ENCODE data around the gene CRYAB. TPM values are rescaled to one million over a fixed set of nuclear protein-coding genes. Genes with fewer than 3 reads are reported as not detected.

The CRYAB gene
- total RNA-seq, 1 experiment from 2014 or later = not detected

- no peaks in the 10 kb centered on the region for H3K36me3 ChIP-seq (ENCODE audit: low read depth, low read length)
- H3K27me3 ChIP-seq (ENCODE audit: low read length) = no peaks in the 10 kb centered on the region
- no peaks in the 10 kb centered on the region for H3K9me2 ChIP-seq (replicated peaks; ENCODE audit: low read length)
- peak overlapping the region; percentile 83 for H3K4me3 ChIP-seq (ENCODE audit: low read length)
- peak overlapping the region; percentile 94 for H3K4me2 ChIP-seq (ENCODE audit: low read length)
- H3K4me1 ChIP-seq (ENCODE audit: insufficient read depth, low read length) = peaks cover 30% of the 10 kb centered on the region
- ChIA-PET CTCF (interaction anchor here (0.6 to 2.2 kb wide), 3 partner anchors 11 to 313 kb away, joined by 3 to 7 read pairs (median 3); no protein-coding TSS in a partner anchor), POLR2A (ENCODE audit: unreplicated experiment) (interaction anchor here (0.5 kb wide), 1 partner anchor 66 kb away, joined by 6 read pairs; no protein-coding TSS in a partner anchor)
- H2AFZ ChIP-seq (ENCODE audit: low read length) = peak overlapping the region; percentile 91
- H3K9me3 ChIP-seq (ENCODE audit: low read length) = no peaks in the 10 kb centered on the region
- ATAC-seq (peak; percentile 8), DNase-seq (no peak)
- no peaks in the 10 kb centered on the region for H4K20me1 ChIP-seq (ENCODE audit: low read length)
- 0 out of 2 replicates have a peak, but pooled peaks cover 4% of the 10 kb centered on the region for H3K79me2 ChIP-seq (ENCODE audit: low read length)
- TF ChIP-seq EZH2phosphoT487 (IDR thresholded peaks at IDR 0.05; ENCODE audit: borderline replicate concordance, low read length) (no peak), EZH2 (IDR thresholded peaks at IDR 0.05; ENCODE audit: low read length, unreplicated experiment) (no peak)
- TF ChIP-seq, protein P1, sequence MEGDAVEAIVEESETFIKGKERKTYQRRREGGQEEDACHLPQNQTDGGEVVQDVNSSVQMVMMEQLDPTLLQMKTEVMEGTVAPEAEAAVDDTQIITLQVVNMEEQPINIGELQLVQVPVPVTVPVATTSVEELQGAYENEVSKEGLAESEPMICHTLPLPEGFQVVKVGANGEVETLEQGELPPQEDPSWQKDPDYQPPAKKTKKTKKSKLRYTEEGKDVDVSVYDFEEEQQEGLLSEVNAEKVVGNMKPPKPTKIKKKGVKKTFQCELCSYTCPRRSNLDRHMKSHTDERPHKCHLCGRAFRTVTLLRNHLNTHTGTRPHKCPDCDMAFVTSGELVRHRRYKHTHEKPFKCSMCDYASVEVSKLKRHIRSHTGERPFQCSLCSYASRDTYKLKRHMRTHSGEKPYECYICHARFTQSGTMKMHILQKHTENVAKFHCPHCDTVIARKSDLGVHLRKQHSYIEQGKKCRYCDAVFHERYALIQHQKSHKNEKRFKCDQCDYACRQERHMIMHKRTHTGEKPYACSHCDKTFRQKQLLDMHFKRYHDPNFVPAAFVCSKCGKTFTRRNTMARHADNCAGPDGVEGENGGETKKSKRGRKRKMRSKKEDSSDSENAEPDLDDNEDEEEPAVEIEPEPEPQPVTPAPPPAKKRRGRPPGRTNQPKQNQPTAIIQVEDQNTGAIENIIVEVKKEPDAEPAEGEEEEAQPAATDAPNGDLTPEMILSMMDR (conservative IDR thresholded peaks at IDR 0.05; ENCODE audit: low read depth, low read length) = no peak
- peak overlapping the region; percentile 72; the same call in 1 of the 2 replicates for H3K9ac ChIP-seq (ENCODE audit: low read length)
- BruUV-seq (replicated peaks) = no TSS peak
- intact Hi-C loops (cut with micrococcal nuclease) = no loop called here
- no peak overlapping the region for H3K27ac ChIP-seq (ENCODE audit: low read length)
- no peaks in the 10 kb centered on the region for H3F3A ChIP-seq (ENCODE audit: low read length, unreplicated experiment)
Measured at GRCh38 chr11:111937844-111938243, 26.3 kb upstream of the CRYAB start.

DNA sequence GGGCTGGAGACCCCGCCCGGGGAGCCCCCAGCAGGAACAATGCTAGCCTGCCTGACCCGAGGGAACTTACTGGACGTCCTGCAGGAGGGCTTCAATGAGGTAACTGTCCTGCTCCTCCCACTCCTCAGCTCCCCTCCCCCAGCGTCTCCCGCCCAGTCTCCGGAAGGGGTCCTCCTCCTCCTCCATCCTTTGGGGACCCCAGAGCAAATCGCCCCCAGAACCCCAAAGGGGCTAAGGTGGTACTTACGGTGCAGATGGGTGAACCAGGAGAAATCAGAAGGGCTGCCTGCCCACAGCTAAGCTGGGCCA lies 25.8 kb upstream of the CRYAB start:
- no peak overlapping the region for H3K27ac ChIP-seq (ENCODE audit: low read length)
- no peaks in the 10 kb centered on the region for H3K36me3 ChIP-seq (ENCODE audit: low read depth, low read length)
- H3F3A ChIP-seq (ENCODE audit: low read length, unreplicated experiment) = no peaks in the 10 kb centered on the region
- intact Hi-C loops (cut with micrococcal nuclease) = no loop called here
- BruUV-seq (replicated peaks) = no TSS peak
- peak overlapping the region; percentile 91 for H2AFZ ChIP-seq (ENCODE audit: low read length)
- H4K20me1 ChIP-seq (ENCODE audit: low read length) = no peaks in the 10 kb centered on the region
- ChIA-PET CTCF (interaction anchor here (0.6 to 2.2 kb wide), 3 partner anchors 11 to 313 kb away, joined by 3 to 7 read pairs (median 3); no protein-coding TSS in a partner anchor), POLR2A (ENCODE audit: unreplicated experiment) (interaction anchor here (0.5 kb wide), 1 partner anchor 65 kb away, joined by 6 read pairs; no protein-coding TSS in a partner anchor)
- H3K27me3 ChIP-seq (ENCODE audit: low read length) = no peaks in the 10 kb centered on the region
- peak overlapping the region; percentile 72 for H3K9ac ChIP-seq (ENCODE audit: low read length)
- H3K4me1 ChIP-seq (ENCODE audit: insufficient read depth, low read length) = peaks cover 30% of the 10 kb centered on the region
- H3K79me2 ChIP-seq (ENCODE audit: low read length) = 0 out of 2 replicates have a peak, but pooled peaks cover 4% of the 10 kb centered on the region
- ATAC-seq = peak; percentile 33
- H3K9me2 ChIP-seq (replicated peaks; ENCODE audit: low read length) = no peaks in the 10 kb centered on the region
- peak overlapping the region; percentile 94 for H3K4me2 ChIP-seq (ENCODE audit: low read length)
- H3K4me3 ChIP-seq (ENCODE audit: low read length) = peak overlapping the region; percentile 83
- DNase-seq = no peak
- TF ChIP-seq EZH2 (IDR thresholded peaks at IDR 0.05; ENCODE audit: low read length, unreplicated experiment) (no peak), EZH2phosphoT487 (IDR thresholded peaks at IDR 0.05; ENCODE audit: borderline replicate concordance, low read length) (no peak)
- TF ChIP-seq, protein P1 (conservative IDR thresholded peaks at IDR 0.05; ENCODE audit: low read depth, low read length) = no peak
- H3K9me3 ChIP-seq (ENCODE audit: low read length) = no peaks in the 10 kb centered on the region

DNA sequence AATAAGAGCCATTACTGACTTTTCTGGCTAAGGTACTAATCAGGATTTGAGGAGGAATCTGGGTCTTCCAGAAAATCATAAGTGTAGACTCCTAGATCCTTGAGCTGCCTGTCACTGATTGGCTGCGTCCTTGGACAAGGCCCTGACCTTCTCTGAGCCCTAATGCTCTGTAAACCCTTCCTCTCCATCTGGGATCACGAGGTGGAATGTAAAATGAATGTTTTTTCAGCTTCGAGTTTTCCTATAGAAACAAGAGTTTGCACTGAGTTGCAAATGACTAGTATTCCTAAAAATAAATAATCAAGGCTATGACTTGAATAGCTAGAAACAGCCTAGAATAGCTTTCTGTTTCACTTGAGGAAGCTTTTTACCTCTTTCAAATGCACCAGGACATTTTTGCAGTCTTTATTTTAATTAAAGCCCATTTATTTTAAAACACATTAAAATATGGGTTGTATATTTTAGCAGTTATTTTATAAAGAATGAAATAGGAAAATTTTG lies 24.5 kb upstream of the CRYAB start:
- no peak overlapping the region for H3K27ac ChIP-seq (ENCODE audit: low read length)

More for the DNA sequence above, 24.5 kb upstream of the CRYAB start:
- no peaks in the 10 kb centered on the region for H3F3A ChIP-seq (ENCODE audit: low read length, unreplicated experiment)
- intact Hi-C loops (cut with micrococcal nuclease) = no loop called here
- ChIA-PET CTCF (no interaction called here), POLR2A (ENCODE audit: unreplicated experiment) (interaction anchor here (0.6 kb wide), 1 partner anchor 146 kb away, joined by 4 read pairs; no protein-coding TSS in a partner anchor)
- H3K36me3 ChIP-seq (ENCODE audit: low read depth, low read length) = no peaks in the 10 kb centered on the region
- TF ChIP-seq EZH2phosphoT487 (IDR thresholded peaks at IDR 0.05; ENCODE audit: borderline replicate concordance, low read length) (no peak), EZH2 (IDR thresholded peaks at IDR 0.05; ENCODE audit: low read length, unreplicated experiment) (no peak)
- TF ChIP-seq, protein P1 (conservative IDR thresholded peaks at IDR 0.05; ENCODE audit: low read depth, low read length) = no peak
- H3K9ac ChIP-seq (ENCODE audit: low read length) = peak overlapping the region; percentile 72
- H3K4me2 ChIP-seq (ENCODE audit: low read length) = peak overlapping the region; percentile 94
- no peaks in the 10 kb centered on the region for H3K27me3 ChIP-seq (ENCODE audit: low read length)
- H3K79me2 ChIP-seq (ENCODE audit: low read length) = 0 out of 2 replicates have a peak, but pooled peaks cover 4% of the 10 kb centered on the region
- no peak for DNase-seq
- peaks cover 30% of the 10 kb centered on the region for H3K4me1 ChIP-seq (ENCODE audit: insufficient read depth, low read length)
- H3K9me2 ChIP-seq (replicated peaks; ENCODE audit: low read length) = no peaks in the 10 kb centered on the region
- no peaks in the 10 kb centered on the region for H3K9me3 ChIP-seq (ENCODE audit: low read length)
- BruUV-seq (replicated peaks) = no TSS peak
- H4K20me1 ChIP-seq (ENCODE audit: low read length) = no peaks in the 10 kb centered on the region
- H2AFZ ChIP-seq (ENCODE audit: low read length) = peak overlapping the region; percentile 91
- peak overlapping the region; percentile 83 for H3K4me3 ChIP-seq (ENCODE audit: low read length)
- no peak for ATAC-seq

All from PC-3 (cell line).